GM19238 (cell line): ENCODE data around the gene KLK3.

Experiments
- DNase-seq: peaks from one replicate; pipeline ENCODE4 v3.0.0; 2011; ENCODE audit warnings: low spot score; ENCODE audit not compliant: insufficient read length

KLK3 gene

DNA sequence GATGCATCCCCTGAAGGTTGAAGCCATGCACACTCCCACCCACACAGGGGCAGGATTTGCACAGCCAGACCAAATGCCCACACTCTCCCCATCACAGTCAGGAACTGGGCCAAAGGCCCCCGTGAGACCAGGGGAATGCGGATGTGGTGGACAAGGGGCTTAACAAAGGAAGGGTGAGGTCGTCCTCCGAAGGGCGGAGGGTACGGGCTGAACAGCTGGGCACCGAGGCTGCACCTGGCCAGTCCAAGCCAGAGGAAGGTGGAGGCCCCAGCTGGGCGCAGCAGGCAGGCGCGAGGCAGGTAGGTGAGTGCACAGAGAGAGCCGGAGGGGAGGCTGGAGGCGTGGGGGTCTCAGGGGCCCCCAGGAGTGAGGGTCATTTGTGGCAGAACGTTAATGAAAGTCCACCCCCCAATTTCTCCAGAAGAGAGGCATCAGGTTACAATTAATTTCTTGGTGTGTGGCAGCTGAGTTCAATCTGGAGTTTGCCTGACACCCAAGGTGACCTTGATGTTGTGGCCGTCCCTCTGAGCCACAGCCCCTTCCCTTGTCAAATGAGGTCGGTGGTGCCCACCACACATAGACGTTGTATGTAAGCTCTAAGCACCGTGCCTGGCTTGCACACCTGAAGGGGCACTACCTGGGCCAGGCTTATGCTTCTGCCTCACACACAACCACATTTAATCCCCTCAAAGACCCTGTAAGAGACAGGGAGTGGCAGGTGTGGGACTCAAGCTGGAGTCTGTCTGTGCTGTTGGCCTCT, 24.3 kb upstream of the KLK3 start:
- DNase-seq, result no peak

DNA sequence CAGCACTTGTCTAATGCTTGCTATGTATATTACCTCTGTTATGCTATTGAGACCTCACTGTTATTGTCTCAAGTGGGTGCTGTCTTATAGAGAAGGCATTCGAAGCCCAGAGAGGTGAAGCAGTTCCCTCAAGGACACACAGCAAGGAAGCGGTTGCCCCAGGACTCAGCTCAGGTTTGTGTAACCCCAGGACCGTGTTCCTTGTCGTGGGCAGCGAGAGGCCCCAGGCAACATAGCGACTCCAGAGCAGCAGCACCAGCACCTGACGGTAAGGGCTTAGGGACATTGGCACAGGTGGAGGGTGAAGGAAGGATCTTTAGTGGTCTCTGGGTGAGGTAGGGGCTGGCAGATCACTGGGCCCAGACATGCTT, 23.7 kb upstream of the KLK3 start:
- no peak for DNase-seq

DNA sequence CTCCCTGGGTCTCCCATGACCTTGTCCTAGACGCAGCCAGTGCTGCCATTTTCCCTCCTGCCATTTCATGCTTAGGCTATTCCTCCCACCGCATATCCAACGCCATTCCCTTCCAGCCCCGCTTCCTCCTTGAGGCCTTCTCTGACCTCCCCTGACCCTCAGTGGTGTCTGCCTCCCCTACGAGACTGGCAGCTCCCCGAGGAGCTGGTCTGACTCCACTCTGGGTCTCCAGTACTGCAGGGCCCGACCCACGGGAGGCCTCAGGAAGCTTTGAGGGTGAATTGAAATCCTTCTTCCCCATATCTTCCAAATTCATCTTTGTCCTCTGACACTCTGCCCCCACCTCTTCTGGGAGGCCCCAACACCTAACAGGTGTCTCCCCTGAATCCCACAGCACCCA, 22.0 kb upstream of the KLK3 start:
- no peak for DNase-seq

DNA sequence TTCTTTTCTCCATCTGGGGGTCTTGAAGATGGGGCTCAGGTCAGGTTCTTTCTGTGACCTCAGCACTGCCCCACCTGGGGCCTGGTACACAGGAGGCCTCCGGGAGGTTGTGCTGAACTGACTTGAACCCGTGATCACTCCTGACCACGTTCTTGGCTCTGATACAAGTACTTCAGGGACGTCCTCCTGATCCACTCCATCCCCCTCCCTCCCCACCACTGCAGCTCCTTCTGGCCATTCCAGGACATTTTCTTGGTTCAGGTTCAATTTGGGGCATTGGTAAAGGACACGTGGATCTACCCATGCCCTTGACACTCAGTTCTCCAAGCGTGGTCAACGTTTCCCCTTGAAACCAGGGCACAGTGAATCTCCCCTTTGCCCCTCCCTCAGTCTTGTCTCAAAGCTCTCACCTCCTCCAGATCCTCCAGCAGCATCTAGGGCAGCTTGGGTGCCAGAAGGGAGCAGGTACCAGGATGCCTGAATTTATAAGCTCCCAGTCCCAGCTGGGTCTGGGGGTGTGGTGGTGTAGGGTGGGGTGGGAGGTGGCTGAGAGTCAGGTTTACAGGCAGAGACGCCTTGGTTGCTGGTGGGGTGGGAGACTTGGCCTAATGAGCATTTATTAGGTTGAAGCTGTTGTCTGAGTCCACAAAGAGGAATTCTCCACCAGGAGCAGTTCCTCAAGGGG, 21.5 kb upstream of the KLK3 start, which contains the start of gene KLK15:
Gene KLK15, minus strand, starts transcription at position 458 of the 685 bp plus-strand sequence. CDS start 2,082 bp downstream, outside the sequence.
- DNase-seq, result no peak

DNA sequence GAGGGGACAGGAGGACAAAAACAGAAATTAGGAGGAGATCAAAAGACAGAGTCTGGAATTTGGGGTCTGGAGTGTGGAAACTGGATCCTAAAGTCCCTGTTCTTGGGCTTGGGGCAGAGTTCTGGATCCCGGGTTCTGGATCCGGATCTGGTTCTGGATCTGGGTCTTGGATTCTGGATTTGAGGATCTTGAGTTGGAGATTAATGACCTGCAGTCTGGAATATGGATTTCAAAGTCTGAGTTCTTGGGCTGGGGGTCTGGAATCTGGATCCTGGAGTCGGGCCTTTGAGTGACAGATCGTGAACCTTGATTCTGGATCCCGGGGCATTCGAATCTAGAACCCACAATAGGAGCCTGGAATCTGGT, 20.9 kb upstream of the KLK3 start:
- DNase-seq, result no peak

DNA sequence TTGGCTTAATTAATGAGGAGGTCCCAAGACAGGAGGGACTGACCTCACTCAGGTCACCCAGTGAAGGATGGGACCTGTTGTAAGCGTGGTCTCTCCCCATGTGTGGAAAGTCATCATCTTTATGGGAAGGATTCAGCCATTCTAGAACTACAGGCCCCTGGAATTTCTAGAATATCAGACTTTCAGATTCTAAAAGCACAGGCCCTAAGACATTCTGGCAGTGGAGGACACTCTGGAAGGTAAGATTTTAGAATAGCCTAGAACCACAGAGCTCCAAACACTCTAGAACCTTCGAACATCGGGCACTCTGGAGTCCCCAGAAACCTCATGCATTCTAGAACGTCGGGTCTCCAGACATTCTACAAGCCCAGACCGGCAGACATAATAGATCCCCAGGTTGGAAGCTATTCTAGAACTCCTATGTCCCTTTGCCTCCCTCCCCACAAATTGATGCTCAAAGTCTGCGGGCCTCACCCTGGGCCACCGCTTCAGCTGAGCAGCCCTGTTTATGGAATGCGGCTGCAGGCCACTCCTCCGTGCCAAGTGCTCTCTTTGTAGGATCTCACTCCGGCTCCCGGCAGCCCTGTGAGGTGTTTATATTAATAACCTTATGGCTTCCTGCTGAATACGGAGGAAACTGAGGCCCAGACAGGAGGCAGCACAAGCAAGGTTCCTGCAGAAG, 19.5 kb upstream of the KLK3 start:
- DNase-seq, result no peak

DNA sequence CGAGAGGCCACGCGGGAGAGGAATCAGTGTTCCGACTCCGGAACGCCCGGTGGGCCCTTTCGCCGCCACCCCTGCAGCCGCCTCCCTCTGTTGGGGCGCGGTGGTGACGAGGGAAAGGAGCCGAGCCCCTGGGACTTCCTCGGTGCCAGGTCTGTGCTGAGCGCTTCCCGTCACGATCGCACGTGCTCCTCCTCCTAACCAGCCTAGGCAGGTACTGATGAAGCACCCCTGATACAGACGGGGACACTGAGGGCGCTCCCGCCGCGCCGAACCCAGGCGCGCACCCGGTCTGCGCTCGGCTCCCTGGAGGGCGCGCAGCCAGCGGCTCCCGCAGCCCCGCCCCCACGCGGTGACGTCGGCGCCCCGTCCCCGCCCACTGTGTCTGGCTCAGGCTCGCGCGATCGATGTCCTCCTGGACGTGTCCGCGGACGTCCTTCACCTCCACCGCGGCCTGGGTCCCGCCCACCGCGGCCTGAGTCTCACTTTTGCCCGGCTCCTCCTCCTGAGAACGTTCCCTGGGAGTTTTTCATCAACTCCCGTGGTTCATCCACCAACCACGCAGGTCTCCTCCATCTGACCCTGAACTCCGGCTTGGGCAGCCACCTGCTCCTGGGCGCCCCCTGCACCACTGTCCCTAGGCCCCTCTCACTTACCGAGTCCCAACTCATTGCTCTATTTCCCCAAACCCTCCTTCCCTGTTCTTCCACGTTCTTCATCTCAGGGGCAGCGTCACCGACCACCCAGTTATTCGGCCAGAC, 18.8 kb upstream of the KLK3 start:
- peak; percentile 87 for DNase-seq

DNA sequence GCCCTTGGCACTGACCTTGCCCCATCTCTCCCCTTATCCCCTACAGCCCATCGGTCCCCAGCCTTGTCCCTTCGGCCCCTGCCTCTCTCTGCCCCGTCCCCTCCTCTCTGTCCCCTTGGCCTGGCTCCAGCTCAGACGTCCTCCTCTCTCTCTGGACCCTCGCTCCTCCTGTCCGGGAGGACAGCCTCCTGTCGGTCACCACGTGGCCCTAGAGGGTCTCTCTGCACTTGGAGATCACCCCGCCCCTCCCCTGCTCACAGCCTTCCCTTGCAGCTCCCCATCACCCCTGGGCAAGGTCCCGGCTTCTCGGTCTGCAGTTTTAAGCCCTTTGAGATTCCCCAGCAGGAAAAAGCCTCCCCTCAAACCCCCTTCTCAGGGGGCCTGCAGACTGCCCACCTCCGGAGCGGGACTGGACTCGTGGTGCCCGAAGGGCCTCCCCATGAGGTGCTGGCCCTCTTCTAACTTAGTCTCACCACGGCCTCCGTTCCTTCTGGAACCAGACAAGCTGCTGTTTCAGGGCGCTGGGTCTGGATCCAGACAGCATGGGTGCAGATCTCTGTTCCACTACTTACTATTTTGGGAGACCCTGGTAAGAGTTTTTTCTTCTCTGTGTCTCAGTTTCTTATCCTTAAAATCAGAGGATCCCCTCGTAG, 18.0 kb upstream of the KLK3 start:
- DNase-seq, result no peak

DNA sequence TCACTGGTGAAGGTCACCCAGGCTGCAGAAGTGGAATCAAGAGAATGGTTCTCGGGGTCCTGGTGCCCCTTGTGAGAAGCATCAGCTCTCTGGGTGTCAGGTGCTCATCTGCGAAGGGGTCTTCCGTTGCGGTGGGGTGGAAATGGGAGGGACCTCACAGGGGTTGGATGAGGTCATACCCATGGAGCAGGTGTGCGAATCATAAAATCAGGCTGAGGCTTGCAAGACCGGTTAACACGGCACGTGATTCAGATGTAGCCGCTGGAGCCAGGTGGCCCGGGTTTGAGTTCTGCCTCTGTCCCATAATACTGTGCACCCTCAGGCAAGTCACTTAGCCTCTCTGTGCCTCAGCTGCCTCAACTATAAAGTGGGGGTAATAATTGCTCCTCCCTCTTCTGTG, 17.4 kb upstream of the KLK3 start:
- no peak for DNase-seq

DNA sequence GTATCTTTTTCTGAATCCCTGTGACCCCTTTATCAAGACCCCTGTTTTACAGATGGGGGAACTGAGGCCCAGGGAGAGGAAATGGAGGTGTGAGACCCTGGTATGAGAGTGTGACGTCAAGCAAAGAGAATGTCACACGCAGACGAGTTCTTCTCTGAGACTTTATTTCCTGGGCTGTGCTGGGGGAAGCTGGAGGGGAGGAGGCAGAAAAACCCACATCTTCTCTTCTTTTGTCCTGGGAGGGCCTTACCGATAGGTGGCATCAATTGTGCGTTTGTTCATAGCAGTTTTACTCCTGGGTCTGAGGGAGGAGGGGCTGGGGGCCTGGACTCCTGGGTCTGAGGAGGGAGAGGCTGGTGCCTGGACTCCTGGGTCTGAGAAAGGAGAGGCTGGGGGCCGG, 16.5 kb upstream of the KLK3 start:
- DNase-seq, result peak; percentile 39

DNA sequence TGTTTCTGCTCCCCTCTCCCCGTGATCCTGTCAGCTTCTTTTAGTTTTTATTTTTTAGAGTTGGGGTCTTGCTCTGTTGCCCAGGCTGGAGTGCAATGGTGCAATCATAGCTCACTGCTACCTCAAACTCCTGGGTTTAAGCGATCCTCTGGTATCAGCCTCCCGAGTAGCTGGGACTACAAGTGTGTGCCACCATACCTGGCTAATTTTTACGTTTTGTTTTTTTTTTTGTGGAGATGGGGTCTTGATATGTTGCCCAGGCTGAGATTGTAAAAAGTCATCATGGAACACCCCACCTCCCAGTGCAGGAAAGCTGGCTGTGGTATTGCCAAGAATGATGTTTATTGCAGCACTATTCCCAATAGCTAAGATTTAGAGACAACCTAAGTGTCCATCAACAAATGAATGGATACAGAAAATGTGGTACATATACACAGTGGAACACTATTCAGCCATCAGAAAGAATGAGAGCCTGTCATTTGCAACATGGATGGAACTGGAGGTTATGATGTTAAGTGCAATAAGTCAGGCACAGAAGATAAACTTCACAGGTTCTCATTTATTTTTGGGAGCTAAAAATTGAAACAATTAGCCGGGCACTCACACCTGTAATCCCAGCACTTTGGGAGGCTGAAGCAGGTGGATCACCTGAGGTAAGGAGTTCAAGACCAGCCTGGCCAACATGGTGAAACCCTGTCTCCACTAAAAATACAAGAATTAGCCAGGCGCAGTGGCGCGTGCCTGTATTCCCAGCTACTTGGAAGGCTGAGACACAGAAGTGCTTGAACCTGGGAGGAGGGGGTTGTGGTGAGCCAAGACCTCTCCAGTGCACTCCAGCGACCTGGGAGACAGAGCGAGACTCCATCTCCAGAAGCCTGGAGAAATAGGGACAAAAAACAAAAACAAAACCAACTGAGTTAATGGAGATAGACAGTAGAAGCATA, 14.7 kb upstream of the KLK3 start:
- no peak for DNase-seq

DNA sequence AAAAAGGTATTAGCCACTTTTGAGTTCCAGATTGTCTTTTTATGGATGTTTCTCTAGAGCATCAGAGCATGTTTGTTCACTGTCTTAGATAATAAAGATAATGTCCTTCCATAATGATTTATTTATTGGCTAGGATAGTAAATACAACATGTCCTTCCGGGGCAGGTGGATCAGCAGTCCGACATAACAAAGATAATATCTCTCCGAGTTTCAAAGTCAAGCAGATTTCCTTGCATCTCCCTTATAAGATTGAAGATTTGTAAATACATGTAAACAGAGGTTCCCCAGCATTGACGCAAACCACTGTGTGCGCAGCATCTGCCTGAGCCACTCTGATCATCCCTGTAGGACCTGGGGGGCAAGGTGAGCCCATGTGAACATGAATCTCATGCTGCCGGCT, 12.6 kb upstream of the KLK3 start:
- no peak for DNase-seq

DNA sequence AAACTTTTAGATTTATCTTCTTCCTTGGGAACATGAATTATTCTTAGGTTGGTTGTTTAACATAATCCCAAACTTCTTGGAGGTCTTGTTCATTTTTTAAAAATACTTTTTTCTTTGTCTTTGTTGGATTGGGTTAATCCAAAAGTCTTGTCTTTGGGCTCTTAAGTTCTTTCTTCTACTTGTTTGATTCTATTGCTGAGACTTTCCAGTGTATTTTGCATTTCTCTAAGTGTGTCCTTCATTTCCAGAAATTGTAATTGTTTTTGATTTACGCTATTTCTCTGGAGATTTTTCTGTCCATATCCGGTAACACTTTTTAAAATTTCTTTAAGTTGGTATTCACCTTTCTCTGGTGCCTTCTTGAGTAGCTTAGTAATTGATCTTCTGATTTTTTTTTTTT, 11.5 kb upstream of the KLK3 start:
- no peak for DNase-seq

DNA sequence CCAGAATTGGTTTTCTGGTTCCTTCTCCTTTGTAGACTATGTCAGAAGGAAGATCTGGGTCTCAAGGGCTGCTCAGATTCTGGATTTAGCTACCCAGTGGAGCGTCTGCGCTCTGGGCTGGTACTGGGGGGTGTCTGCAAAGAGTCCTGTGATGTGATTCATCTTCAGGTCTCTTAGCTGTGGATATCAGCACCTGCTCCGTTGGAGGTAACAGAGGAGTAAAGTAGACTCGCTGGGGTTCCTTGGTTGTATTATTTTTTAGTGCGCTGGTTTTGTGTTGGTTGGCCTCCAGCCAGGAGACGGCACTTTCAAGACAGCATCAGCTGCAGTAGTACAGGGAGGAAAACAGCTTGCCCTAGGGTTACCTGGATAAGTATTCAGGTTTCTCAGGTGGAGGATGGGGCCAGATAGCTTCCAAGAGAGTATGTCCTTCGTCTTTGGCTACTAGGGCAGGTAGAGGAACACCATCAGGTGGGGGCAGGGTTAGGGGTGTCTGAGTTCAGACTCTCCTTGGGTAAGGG, 11.0 kb upstream of the KLK3 start:
- no peak for DNase-seq

DNA sequence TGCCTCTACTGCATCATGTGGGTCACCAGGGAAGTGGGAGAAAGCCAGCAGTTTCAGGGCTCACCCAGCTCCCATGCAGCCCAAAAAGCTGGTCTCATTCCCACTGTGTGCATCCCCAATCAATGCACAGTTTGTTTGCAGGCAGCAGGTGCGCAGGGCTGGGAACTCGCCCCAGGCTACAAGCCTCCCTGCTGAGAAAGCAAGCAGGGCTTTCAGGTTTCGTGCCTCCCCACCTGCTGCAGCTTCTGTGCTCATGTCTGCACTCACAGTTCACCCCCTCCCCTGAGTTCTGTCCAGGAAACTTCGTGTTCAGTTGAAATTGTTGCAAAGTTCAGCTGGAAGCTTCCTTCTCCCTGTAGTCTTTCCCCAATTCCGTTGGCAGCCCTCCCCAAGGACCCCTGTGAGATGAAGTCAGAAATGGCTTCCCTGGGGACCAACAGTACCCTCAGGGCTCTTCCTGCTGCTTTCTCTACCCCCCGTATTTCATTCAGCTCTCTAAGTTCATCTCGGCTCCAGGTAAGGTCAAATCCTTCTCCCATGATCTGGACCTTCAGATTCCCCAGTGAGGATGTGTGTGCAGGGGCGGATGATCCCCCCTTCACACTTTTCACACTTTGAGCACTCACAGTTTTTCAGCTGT, 10.3 kb upstream of the KLK3 start:
- DNase-seq, result no peak

DNA sequence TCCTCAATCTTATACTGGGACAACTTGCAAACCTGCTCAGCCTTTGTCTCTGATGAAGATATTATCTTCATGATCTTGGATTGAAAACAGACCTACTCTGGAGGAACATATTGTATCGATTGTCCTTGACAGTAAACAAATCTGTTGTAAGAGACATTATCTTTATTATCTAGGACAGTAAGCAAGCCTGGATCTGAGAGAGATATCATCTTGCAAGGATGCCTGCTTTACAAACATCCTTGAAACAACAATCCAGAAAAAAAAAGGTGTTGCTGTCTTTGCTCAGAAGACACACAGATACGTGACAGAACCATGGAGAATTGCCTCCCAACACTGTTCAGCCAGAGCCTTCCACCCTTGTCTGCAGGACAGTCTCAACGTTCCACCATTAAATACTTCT, 4.0 kb upstream of the KLK3 start:
- no peak for DNase-seq

DNA sequence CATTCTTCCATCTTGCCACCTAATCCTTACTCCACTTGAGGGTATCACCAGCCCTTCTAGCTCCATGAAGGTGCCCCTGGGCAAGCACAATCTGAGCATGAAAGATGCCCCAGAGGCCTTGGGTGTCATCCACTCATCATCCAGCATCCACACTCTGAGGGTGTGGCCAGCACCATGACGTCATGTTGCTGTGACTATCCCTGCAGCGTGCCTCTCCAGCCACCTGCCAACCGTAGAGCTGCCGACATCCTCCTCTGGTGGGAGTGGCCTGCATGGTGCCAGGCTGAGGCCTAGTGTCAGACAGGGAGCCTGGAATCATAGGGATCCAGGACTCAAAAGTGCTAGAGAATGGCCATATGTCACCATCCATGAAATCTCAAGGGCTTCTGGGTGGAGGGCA, 3.1 kb upstream of the KLK3 start:
- no peak for DNase-seq

DNA sequence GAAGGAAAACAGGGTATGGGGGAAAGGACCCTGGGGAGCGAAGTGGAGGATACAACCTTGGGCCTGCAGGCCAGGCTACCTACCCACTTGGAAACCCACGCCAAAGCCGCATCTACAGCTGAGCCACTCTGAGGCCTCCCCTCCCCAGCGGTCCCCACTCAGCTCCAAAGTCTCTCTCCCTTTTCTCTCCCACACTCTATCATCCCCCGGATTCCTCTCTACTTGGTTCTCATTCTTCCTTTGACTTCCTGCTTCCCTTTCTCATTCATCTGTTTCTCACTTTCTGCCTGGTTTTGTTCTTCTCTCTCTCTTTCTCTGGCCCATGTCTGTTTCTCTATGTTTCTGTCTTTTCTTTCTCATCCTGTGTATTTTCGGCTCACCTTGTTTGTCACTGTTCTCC, 2.7 kb downstream of the KLK3 start:
- no peak for DNase-seq

DNA sequence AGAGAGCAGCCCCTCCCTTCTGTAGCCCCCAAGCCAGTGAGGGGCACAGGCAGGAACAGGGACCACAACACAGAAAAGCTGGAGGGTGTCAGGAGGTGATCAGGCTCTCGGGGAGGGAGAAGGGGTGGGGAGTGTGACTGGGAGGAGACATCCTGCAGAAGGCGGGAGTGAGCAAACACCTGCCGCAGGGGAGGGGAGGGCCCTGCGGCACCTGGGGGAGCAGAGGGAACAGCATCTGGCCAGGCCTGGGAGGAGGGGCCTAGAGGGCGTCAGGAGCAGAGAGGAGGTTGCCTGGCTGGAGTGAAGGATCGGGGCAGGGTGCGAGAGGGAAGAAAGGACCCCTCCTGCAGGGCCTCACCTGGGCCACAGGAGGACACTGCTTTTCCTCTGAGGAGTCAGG, 4.2 kb downstream of the KLK3 start:
- no peak for DNase-seq

DNA sequence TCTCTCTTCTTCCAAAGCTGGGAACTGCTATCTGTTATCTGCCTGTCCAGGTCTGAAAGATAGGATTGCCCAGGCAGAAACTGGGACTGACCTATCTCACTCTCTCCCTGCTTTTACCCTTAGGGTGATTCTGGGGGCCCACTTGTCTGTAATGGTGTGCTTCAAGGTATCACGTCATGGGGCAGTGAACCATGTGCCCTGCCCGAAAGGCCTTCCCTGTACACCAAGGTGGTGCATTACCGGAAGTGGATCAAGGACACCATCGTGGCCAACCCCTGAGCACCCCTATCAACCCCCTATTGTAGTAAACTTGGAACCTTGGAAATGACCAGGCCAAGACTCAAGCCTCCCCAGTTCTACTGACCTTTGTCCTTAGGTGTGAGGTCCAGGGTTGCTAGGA, 5.1 kb downstream of the KLK3 start:
- no peak for DNase-seq
